ENCODE results near the gene LY6G6C.

The LY6G6C gene

GRCh38 chr6:31723245-31723979, 1.9 kb upstream of the LY6G6C start, which contains the start of gene MPIG6B:
Gene MPIG6B, plus strand, starts transcription at chr6:31723373. Its CDS starts 11 bp downstream, at chr6:31723384.
- no peak for DNase-seq (ENCODE audit: low read depth, low spot score)
- Histone ChIP-seq H3K4me1 (ENCODE audit: insufficient read depth, insufficient read length) (no peaks in the 10 kb centered on the region), H3K9me3 (ENCODE audit: insufficient read depth, low read length) (no peaks in the 10 kb centered on the region), H3K4me3 (ENCODE audit: insufficient read length, low read depth) (no peak within 1 kb of the TSS), H3K27me3 (ENCODE audit: insufficient read depth, insufficient read length) (no peaks in the 10 kb centered on the region), H3K36me3 (ENCODE audit: insufficient read depth, insufficient read length, low read length) (peaks cover 31% of the 10 kb centered on the region), H3K9ac (ENCODE audit: insufficient read length, low read depth) (no peak within 1 kb of the TSS)
- TF ChIP-seq SUZ12 (IDR thresholded peaks at IDR 0.05; ENCODE audit: extremely low read depth, insufficient read depth, insufficient read length): no peak
- no peak for TF ChIP-seq YY1 (IDR thresholded peaks at IDR 0.05; ENCODE audit: insufficient read depth, insufficient read length)
- TF ChIP-seq ZNF274 (IDR thresholded peaks at IDR 0.05; ENCODE audit: low read depth, low read length): no peak

- TF ChIP-seq SUZ12 (IDR thresholded peaks at IDR 0.05; ENCODE audit: extremely low read depth, insufficient read depth, insufficient read length) (no peak), ZNF274 (IDR thresholded peaks at IDR 0.05; ENCODE audit: low read depth, low read length) (no peak), YY1 (IDR thresholded peaks at IDR 0.05; ENCODE audit: insufficient read depth, insufficient read length) (no peak)
- Histone ChIP-seq H3K9ac (ENCODE audit: insufficient read length, low read depth) (no peak overlapping the region), H3K27me3 (ENCODE audit: insufficient read depth, insufficient read length) (no peaks in the 10 kb centered on the region), H3K4me3 (ENCODE audit: insufficient read length, low read depth) (no peak overlapping the region), H3K4me1 (ENCODE audit: insufficient read depth, insufficient read length) (no peaks in the 10 kb centered on the region), H3K36me3 (ENCODE audit: insufficient read depth, insufficient read length, low read length) (peaks cover 19% of the 10 kb centered on the region), H3K9me3 (ENCODE audit: insufficient read depth, low read length) (no peaks in the 10 kb centered on the region)
- DNase-seq (ENCODE audit: low read depth, low spot score): no peak
Measured at GRCh38 chr6:31722173-31722572, 627 bp upstream of the LY6G6C start.

- TF ChIP-seq SUZ12 (IDR thresholded peaks at IDR 0.05; ENCODE audit: extremely low read depth, insufficient read depth, insufficient read length) (no peak), ZNF274 (IDR thresholded peaks at IDR 0.05; ENCODE audit: low read depth, low read length) (no peak), YY1 (IDR thresholded peaks at IDR 0.05; ENCODE audit: insufficient read depth, insufficient read length) (no peak)
- Histone ChIP-seq H3K9ac (ENCODE audit: insufficient read length, low read depth) (no peak overlapping the region), H3K36me3 (ENCODE audit: insufficient read depth, insufficient read length, low read length) (peaks cover 2% of the 10 kb centered on the region), H3K4me1 (ENCODE audit: insufficient read depth, insufficient read length) (no peaks in the 10 kb centered on the region), H3K27me3 (ENCODE audit: insufficient read depth, insufficient read length) (no peaks in the 10 kb centered on the region), H3K4me3 (ENCODE audit: insufficient read length, low read depth) (no peak overlapping the region), H3K9me3 (ENCODE audit: insufficient read depth, low read length) (no peaks in the 10 kb centered on the region)
- no peak for DNase-seq (ENCODE audit: low read depth, low spot score)
Measured at GRCh38 chr6:31720196-31720770, 1.3 kb downstream of the LY6G6C start.

- H3K36me3 ChIP-seq (ENCODE audit: insufficient read depth, insufficient read length, low read length): peaks cover under 1% of the 10 kb centered on the region
- H3K4me1 ChIP-seq (ENCODE audit: insufficient read depth, insufficient read length): peaks cover 6% of the 10 kb centered on the region
- H3K9ac ChIP-seq (ENCODE audit: insufficient read length, low read depth): no peak overlapping the region
- no peaks in the 10 kb centered on the region for H3K27me3 ChIP-seq (ENCODE audit: insufficient read depth, insufficient read length)
- no peak for TF ChIP-seq YY1 (IDR thresholded peaks at IDR 0.05; ENCODE audit: insufficient read depth, insufficient read length)
- TF ChIP-seq SUZ12 (IDR thresholded peaks at IDR 0.05; ENCODE audit: extremely low read depth, insufficient read depth, insufficient read length): no peak
- no peak for TF ChIP-seq ZNF274 (IDR thresholded peaks at IDR 0.05; ENCODE audit: low read depth, low read length)
- H3K9me3 ChIP-seq (ENCODE audit: insufficient read depth, low read length): no peaks in the 10 kb centered on the region
- no peak for DNase-seq (ENCODE audit: low read depth, low spot score)
- H3K4me3 ChIP-seq (ENCODE audit: insufficient read length, low read depth): no peak overlapping the region
Measured at GRCh38 chr6:31719001-31719400, 2.5 kb downstream of the LY6G6C start.

- no peak for DNase-seq (ENCODE audit: low read depth, low spot score)
Measured at GRCh38 chr6:31718265-31718664, 3.3 kb downstream of the LY6G6C start.

GRCh38 chr6:31717499-31718222, 3.9 kb downstream of the LY6G6C start:
- H3K27me3 ChIP-seq (ENCODE audit: insufficient read depth, insufficient read length): no peaks in the 10 kb centered on the region
- DNase-seq (ENCODE audit: low read depth, low spot score): no peak
- H3K9me3 ChIP-seq (ENCODE audit: insufficient read depth, low read length): no peaks in the 10 kb centered on the region
- no peaks in the 10 kb centered on the region for H3K36me3 ChIP-seq (ENCODE audit: insufficient read depth, insufficient read length, low read length)
- H3K4me1 ChIP-seq (ENCODE audit: insufficient read depth, insufficient read length): peaks cover 6% of the 10 kb centered on the region
- no peak for TF ChIP-seq YY1 (IDR thresholded peaks at IDR 0.05; ENCODE audit: insufficient read depth, insufficient read length)
- no peak for TF ChIP-seq ZNF274 (IDR thresholded peaks at IDR 0.05; ENCODE audit: low read depth, low read length)
- no peak for TF ChIP-seq SUZ12 (IDR thresholded peaks at IDR 0.05; ENCODE audit: extremely low read depth, insufficient read depth, insufficient read length)
- H3K9ac ChIP-seq (ENCODE audit: insufficient read length, low read depth): no peak overlapping the region
- no peak overlapping the region for H3K4me3 ChIP-seq (ENCODE audit: insufficient read length, low read depth)

More at GRCh38 chr6:31718265-31718664, 3.3 kb downstream of the LY6G6C start:
- Histone ChIP-seq H3K27me3 (ENCODE audit: insufficient read depth, insufficient read length) (no peaks in the 10 kb centered on the region), H3K4me1 (ENCODE audit: insufficient read depth, insufficient read length) (peaks cover 6% of the 10 kb centered on the region), H3K9ac (ENCODE audit: insufficient read length, low read depth) (no peak overlapping the region), H3K9me3 (ENCODE audit: insufficient read depth, low read length) (no peaks in the 10 kb centered on the region), H3K36me3 (ENCODE audit: insufficient read depth, insufficient read length, low read length) (no peaks in the 10 kb centered on the region), H3K4me3 (ENCODE audit: insufficient read length, low read depth) (no peak overlapping the region)
- TF ChIP-seq ZNF274 (IDR thresholded peaks at IDR 0.05; ENCODE audit: low read depth, low read length) (no peak), YY1 (IDR thresholded peaks at IDR 0.05; ENCODE audit: insufficient read depth, insufficient read length) (no peak), SUZ12 (IDR thresholded peaks at IDR 0.05; ENCODE audit: extremely low read depth, insufficient read depth, insufficient read length) (no peak)
